Neural progenitor cell (in vitro differentiated cells): ENCODE results near the gene ERC2.

Source experiments
- EZH2 ChIP-seq: fragments of 200-600 bp; sonication (generic); IDR thresholded peaks from 2 replicates; pipeline ENCODE4 v1.6.1; 2017; ENCODE audit warnings: antibody characterized with exemption, mild to moderate bottlenecking, moderate library complexity
- EZH2phosphoT487 ChIP-seq: fragments of 200-600 bp; sonication (generic); IDR thresholded peaks from 2 replicates; pipeline ENCODE4 v1.6.1; 2017; ENCODE audit warnings: antibody characterized with exemption
- TF ChIP-seq, protein P1 (sequence below): fragments of 200-600 bp; sonication (generic); IDR thresholded peaks from 2 replicates; pipeline ENCODE4 v1.5.1; 2017; ENCODE audit warnings: antibody characterized with exemption, mild to moderate bottlenecking

DNA sequence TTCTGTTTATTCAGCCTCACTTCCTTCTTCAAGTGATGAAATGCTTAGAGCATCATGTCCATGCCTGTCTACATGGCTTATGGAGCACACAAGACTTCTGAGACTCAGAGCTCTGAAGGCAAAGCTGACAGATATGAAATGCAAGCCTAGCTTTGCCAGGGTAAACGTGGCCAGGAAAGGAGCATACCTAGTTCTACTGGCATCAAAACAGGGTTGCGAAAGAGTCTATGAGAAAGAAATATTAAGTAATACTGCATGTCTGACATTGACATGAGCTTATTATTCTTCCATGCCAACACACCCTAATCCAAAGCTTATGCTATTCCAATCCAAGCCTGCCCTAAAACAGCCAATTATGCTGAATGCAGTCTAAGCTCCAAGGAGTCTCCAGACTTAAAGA is 391.5 kb downstream of the ERC2 start:
- TF ChIP-seq, protein P1, sequence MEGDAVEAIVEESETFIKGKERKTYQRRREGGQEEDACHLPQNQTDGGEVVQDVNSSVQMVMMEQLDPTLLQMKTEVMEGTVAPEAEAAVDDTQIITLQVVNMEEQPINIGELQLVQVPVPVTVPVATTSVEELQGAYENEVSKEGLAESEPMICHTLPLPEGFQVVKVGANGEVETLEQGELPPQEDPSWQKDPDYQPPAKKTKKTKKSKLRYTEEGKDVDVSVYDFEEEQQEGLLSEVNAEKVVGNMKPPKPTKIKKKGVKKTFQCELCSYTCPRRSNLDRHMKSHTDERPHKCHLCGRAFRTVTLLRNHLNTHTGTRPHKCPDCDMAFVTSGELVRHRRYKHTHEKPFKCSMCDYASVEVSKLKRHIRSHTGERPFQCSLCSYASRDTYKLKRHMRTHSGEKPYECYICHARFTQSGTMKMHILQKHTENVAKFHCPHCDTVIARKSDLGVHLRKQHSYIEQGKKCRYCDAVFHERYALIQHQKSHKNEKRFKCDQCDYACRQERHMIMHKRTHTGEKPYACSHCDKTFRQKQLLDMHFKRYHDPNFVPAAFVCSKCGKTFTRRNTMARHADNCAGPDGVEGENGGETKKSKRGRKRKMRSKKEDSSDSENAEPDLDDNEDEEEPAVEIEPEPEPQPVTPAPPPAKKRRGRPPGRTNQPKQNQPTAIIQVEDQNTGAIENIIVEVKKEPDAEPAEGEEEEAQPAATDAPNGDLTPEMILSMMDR: no peak
- no peak for TF ChIP-seq EZH2phosphoT487
- TF ChIP-seq EZH2: no peak
